Fibroblast of the aortic adventitia (primary cell): ENCODE results near the gene WFDC2. TPM values are rescaled to one million over a fixed set of nuclear protein-coding genes. Genes with fewer than 3 reads are reported as not detected.

Experiments
- DNase-seq: peaks from one replicate; pipeline ENCODE4 v3.0.0-alpha.2; 2010; ENCODE audit warnings: low read depth
- H3K4me3 ChIP-seq: 2 replicates; pipeline ENCODE4 v1.5.1; 2011; ENCODE audit warnings: low read depth, mild to moderate bottlenecking, control low read depth, low read length, moderate library complexity
- total RNA-seq: library from RNA; depleted of rRNA; stranded (reverse); fragments of >200 nt; gene quantifications from 2 replicates; pipeline ENCODE4 v1.2.3, GENCODE V29; 2012; ENCODE audit warnings: low replicate concordance
- TF ChIP-seq, protein P1 (sequence below): IDR thresholded peaks from 2 replicates; pipeline ENCODE4 v1.5.1; 2011; ENCODE audit warnings: mild to moderate bottlenecking, low read length, control low read depth, inconsistent platforms; ENCODE audit not compliant: insufficient read depth

Gene WFDC2
- total RNA-seq, 1 donor, result not detected

DNA sequence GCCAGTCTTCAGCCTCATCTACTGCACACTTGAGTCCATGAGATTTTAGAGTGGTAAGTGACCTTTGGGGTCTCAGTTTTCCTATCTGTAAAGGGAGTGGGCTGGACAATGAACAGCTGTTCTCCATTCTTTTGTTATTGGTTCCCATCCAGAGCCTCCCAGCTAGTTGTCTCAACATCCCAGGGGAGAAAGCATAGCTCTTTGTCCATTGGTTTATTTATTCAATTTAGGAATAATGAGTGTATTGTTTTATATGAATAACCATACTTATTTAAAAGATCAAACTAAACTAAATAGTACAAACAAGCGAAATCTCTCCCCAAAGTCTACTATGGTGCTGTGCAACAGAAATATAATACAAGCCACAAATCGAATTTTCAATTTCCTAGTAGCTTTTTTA is 39.9 kb upstream of the WFDC2 start:
- TF ChIP-seq, protein P1, sequence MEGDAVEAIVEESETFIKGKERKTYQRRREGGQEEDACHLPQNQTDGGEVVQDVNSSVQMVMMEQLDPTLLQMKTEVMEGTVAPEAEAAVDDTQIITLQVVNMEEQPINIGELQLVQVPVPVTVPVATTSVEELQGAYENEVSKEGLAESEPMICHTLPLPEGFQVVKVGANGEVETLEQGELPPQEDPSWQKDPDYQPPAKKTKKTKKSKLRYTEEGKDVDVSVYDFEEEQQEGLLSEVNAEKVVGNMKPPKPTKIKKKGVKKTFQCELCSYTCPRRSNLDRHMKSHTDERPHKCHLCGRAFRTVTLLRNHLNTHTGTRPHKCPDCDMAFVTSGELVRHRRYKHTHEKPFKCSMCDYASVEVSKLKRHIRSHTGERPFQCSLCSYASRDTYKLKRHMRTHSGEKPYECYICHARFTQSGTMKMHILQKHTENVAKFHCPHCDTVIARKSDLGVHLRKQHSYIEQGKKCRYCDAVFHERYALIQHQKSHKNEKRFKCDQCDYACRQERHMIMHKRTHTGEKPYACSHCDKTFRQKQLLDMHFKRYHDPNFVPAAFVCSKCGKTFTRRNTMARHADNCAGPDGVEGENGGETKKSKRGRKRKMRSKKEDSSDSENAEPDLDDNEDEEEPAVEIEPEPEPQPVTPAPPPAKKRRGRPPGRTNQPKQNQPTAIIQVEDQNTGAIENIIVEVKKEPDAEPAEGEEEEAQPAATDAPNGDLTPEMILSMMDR, result no peak
- no peak for DNase-seq
- no peak overlapping the region for H3K4me3 ChIP-seq

DNA sequence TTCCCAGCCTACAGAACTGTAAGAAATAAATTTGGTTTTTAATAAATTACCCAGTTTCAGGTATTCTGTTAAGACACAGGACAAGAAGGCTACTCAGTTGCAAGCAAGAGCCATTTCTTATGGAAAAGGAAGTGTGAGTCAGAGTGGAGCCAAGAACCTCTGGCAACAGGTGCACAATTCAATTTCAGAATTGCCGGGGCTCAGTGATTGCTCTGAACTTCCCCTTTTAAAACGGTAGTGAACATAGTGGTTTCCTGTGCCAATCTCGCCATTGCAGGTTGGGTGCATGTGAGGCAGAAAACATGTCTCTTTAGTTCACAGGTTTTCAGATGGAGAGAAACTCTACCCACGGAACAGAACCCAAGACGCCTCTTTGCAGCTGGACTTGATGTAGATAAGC is 37.3 kb upstream of the WFDC2 start:
- no peak overlapping the region for H3K4me3 ChIP-seq
- no peak for DNase-seq
- TF ChIP-seq, protein P1, result no peak

DNA sequence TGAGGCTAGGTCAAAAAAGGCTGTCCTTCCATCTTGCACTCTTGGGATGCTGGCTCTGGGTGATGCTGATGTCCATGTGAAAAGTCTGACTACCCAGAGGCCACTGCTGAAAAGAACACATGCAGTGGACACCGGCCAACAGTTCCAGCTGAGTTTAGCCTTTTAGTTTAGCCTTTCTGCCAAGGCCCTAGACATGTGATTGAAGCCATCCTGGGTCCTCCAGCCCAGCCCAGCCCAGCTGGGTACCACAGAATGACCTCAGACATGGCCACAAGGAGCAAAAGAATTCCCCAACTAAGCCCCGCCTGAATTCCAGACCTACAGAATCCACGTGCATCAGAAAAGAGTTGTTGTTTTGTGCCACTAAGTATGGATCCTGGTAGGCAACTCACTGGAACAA is 36.2 kb upstream of the WFDC2 start:
- H3K4me3 ChIP-seq, result no peak overlapping the region
- TF ChIP-seq, protein P1, result no peak
- peak; percentile 88 for DNase-seq

DNA sequence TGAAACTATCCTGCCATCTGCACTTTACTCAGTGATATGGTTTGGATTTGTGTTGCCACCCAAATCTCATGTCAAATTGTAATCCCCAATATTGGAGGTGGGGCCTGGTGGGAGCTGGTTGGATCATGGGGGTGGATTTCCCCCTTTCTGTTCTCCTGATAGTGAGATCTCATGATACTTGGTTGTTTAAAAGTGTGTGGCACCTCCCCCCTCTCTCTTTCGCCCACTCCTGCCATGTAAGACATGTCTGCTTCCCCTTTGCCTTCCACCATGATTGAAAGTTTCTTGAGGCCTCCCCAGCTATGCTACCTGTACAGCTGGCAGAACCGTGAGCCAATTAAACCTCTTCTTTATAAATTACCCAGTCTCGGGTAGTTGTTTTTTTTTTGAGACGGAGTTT is 35.6 kb upstream of the WFDC2 start:
- TF ChIP-seq, protein P1, result no peak
- no peak for DNase-seq
- H3K4me3 ChIP-seq, result no peak overlapping the region

DNA sequence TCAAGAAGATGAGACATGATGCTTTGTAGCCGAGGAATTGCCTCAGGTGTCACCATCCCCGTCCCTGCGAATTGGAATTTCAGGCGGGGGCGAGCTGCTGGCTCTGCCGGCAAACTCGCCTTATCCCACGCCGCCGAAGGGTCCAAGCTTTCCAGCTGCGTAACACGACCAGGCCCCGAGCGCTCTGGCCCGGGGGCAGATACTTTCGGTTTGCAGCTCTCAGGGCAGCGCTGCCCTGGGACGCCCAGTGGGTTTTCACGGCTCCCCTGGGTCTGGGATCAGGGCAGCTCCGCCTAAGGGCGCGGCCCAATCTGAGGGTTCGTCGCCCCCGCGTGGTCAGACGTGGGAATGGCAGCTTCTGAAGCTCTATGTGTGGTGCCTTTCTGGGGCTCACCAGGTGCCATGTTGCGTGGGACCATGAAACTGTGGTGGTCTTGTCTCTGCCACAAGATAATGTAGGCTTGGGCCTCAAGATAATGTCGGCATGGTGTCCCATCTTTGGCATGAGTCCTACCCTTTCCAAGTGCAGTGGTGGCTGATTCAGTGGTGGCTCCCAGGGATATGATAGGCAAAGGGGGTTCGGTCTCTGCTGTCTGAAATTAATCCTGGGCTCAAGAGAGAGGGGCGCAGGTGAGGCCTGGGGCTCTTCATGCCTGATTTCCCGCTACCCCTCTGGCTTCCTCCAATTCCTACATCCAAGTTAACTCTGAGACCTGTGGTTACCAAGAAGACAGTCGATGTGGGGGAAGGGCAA is 32.6 kb upstream of the WFDC2 start:
- H3K4me3 ChIP-seq, result peak overlapping the region; percentile 71
- TF ChIP-seq, protein P1, result peak; percentile 94
- peak; percentile 87 for DNase-seq

DNA sequence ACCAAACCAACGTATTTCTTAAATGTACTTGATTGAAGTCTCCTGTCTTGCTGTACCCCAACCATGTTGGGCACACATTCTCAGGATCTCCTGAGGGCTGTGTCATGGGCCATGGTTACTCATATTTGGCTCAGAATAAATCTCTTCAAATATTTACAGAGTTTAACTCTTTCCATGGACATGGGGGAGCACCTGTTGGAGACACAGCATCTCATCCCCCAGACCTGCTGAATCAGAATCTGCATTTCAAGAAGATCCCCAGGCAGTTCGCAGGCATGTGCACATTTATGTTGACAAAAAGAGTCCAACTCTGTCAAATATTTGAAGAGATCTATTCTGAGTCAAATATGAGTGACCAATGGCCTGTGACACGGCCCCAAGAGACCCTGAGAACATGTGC is 29.1 kb upstream of the WFDC2 start:
- TF ChIP-seq, protein P1, result no peak
- DNase-seq, result no peak
- H3K4me3 ChIP-seq, result no peak overlapping the region
